GM21529 (cell line): ENCODE results near the gene KCNQ2.
"Not testable (repeated sequence)": the region's sequence is repeated elsewhere in the genome, so short reads cannot be mapped to it uniquely, and the experiment has no call there.

Source experiments
- ATAC-seq: cut with Tn5 transposase; IDR thresholded peaks from one replicate; pipeline ENCODE4 v1.9.1; 2021; ENCODE audit not compliant: unreplicated experiment

KCNQ2 gene

GRCh38 chr20:63392465-63393365, 79.7 kb downstream of the KCNQ2 start:
- ATAC-seq: no peak

GRCh38 chr20:63387917-63388316, 84.5 kb downstream of the KCNQ2 start:
- ATAC-seq: no peak

GRCh38 chr20:63387393-63387792, 85.1 kb downstream of the KCNQ2 start:
- no peak for ATAC-seq

- no peak for ATAC-seq
These were observed 86.0 kb downstream of the KCNQ2 start for GRCh38 chr20:63386491-63386890.

- no peak for ATAC-seq
These were observed 86.6 kb downstream of the KCNQ2 start for GRCh38 chr20:63385819-63386218.

GRCh38 chr20:63384336-63384735, 88.1 kb downstream of the KCNQ2 start:
- ATAC-seq: no peak

GRCh38 chr20:63383556-63383955, 88.9 kb downstream of the KCNQ2 start:
- ATAC-seq: no peak

GRCh38 chr20:63382551-63383300, 89.7 kb downstream of the KCNQ2 start:
- no peak for ATAC-seq

GRCh38 chr20:63381781-63382431, 90.5 kb downstream of the KCNQ2 start:
- ATAC-seq: no peak

GRCh38 chr20:63380346-63380870, 92.0 kb downstream of the KCNQ2 start:
- no peak for ATAC-seq

- not testable (repeated sequence) for ATAC-seq
These were observed 92.6 kb downstream of the KCNQ2 start for GRCh38 chr20:63379872-63380271.

GRCh38 chr20:63379296-63379695, 93.2 kb downstream of the KCNQ2 start:
- no peak for ATAC-seq

- ATAC-seq: no peak
These were observed 93.8 kb downstream of the KCNQ2 start for GRCh38 chr20:63378626-63379025.

GRCh38 chr20:63377951-63378381, 94.5 kb downstream of the KCNQ2 start:
- ATAC-seq: no peak

GRCh38 chr20:63377256-63377941, 95.1 kb downstream of the KCNQ2 start:
- ATAC-seq: no peak

GRCh38 chr20:63376283-63377250, 95.9 kb downstream of the KCNQ2 start:
- ATAC-seq: no peak

GRCh38 chr20:63375438-63375837, 97.0 kb downstream of the KCNQ2 start:
- no peak for ATAC-seq

- ATAC-seq: no peak
These were observed 98.0 kb downstream of the KCNQ2 start for GRCh38 chr20:63374504-63374903.

- ATAC-seq: no peak
These were observed 98.5 kb downstream of the KCNQ2 start for GRCh38 chr20:63373996-63374395.
